GM12878 (cell line): Measurements from ENCODE around the gene PHF21B. TPM values are rescaled to one million over a fixed set of nuclear protein-coding genes. Genes with fewer than 3 reads are reported as not detected.

Source experiments
- ATAC-seq: fragments of 200-7000 bp; cut with Tn5 transposase; 3 replicates; pipeline ENCODE4 v1.9.1; 2020; ENCODE audit warnings: mild to moderate bottlenecking, moderate library complexity
- BruUV-seq: library from RNA; stranded (reverse); fragments of 400-500 nt; replicated peaks from 2 replicates; lab custom pipeline; 2021; lab: Mats Ljungman, UMichigan
- CTCF ChIA-PET: fragments of 300-600 bp; sonication (Branson Sonifier 250); formaldehyde crosslinking; extraction: SDS; loops from one replicate; lab custom pipeline; 2021; ENCODE audit warnings: inconsistent platforms; lab: Yijun Ruan, JAX
- POLR2A ChIA-PET: fragments of 350-600 bp; formaldehyde crosslinking; extraction: SDS; loops from one replicate; lab custom pipeline; 2021; ENCODE audit warnings: inconsistent platforms; lab: Charles Lee
- RAD21 ChIA-PET: fragments of 300-600 bp; sonication (Branson Sonifier 250); formaldehyde crosslinking; loops from one replicate; lab custom pipeline; 2023; ENCODE audit warnings: antibody characterized with exemption; ENCODE audit not compliant: unreplicated experiment; lab: Charles Lee
- SMC1A ChIA-PET: fragments of 300-600 bp; sonication (Branson Sonifier 250); formaldehyde crosslinking; loops from one replicate; lab custom pipeline; 2023; ENCODE audit not compliant: unreplicated experiment, uncharacterized antibody; lab: Charles Lee
- DNase-seq: peaks from one replicate; pipeline ENCODE4 v3.0.0-alpha.2; 2011; ENCODE audit warnings: low read depth, low spot score
- FAIRE-seq: peaks from 3 replicates; lab custom pipeline; 2011; peaks lifted over from hg19 to GRCh38; lab: Jason Lieb, UNC
- H2AFZ ChIP-seq: 2 replicates; pipeline ENCODE4 v1.6.0; 2011; ENCODE audit warnings: low read depth, low read length, control low read depth; ENCODE audit not compliant: control insufficient read depth
- H3K27ac ChIP-seq: 2 replicates; pipeline ENCODE4 v1.5.1; 2011; ENCODE audit warnings: control low read depth; ENCODE audit not compliant: control insufficient read depth, insufficient read depth
- H3K27me3 ChIP-seq, 2 experiments: replicated peaks in 1 of 2; 2 replicates each; pipeline versions ENCODE4 v1.6.0 to v1.6.1; 2011; ENCODE audit warnings: low read length in 1 of 2; ENCODE audit not compliant: control insufficient read depth in 2 of 2, insufficient read depth in 2 of 2
- H3K36me3 ChIP-seq, 2 experiments: 2 replicates each; pipeline ENCODE4 v1.5.1; 2011; ENCODE audit warnings: low read length in 1 of 2; ENCODE audit not compliant: control insufficient read depth in 2 of 2, insufficient read depth in 2 of 2
- H3K4me1 ChIP-seq: 2 replicates; pipeline ENCODE4 v1.6.1; 2011; ENCODE audit warnings: mild to moderate bottlenecking, low read length, moderate library complexity, mixed read lengths; ENCODE audit not compliant: control insufficient read depth, insufficient read depth
- H3K4me2 ChIP-seq: 2 replicates; pipeline ENCODE4 v1.6.0; 2011; ENCODE audit warnings: control low read depth; ENCODE audit not compliant: control insufficient read depth, insufficient read depth
- H3K4me3 ChIP-seq: fragments of 200-600 bp; sonication (generic); 2 replicates; pipeline ENCODE4 v1.5.1; 2016
- H3K79me2 ChIP-seq: 2 replicates; pipeline ENCODE4 v1.6.0; 2011; ENCODE audit warnings: low read length; ENCODE audit not compliant: control insufficient read depth, insufficient read depth
- H3K9ac ChIP-seq: 2 replicates; pipeline ENCODE4 v1.8.0; 2011; ENCODE audit warnings: low read length, control low read depth, mixed read lengths; ENCODE audit not compliant: control insufficient read depth, insufficient read depth
- H3K9me3 ChIP-seq: replicated peaks from 3 replicates; pipeline ENCODE4 v1.5.1; 2011; ENCODE audit warnings: mild to moderate bottlenecking, low read length; ENCODE audit not compliant: control insufficient read depth, insufficient read depth
- H4K20me1 ChIP-seq: 2 replicates; pipeline ENCODE4 v1.6.0; 2011; ENCODE audit not compliant: control insufficient read depth, insufficient read depth
- MLLT1 ChIP-seq: fragments of 450-650 bp; IDR thresholded peaks from 2 replicates; pipeline ENCODE4 v1.6.1; 2016; ENCODE audit warnings: mild to moderate bottlenecking
- MXI1 ChIP-seq: fragments of 150-350 bp; IDR thresholded peaks from 2 replicates; pipeline ENCODE4 v1.6.1; 2011; ENCODE audit warnings: low read depth, mild to moderate bottlenecking, inconsistent platforms, low read length, improper control_type of control experiment
- SIX5 ChIP-seq: IDR thresholded peaks from 2 replicates; pipeline ENCODE4 v1.6.1; 2011; ENCODE audit warnings: mild to moderate bottlenecking, low read depth, low read length, moderate library complexity; ENCODE audit not compliant: severe bottlenecking
- SKIL ChIP-seq: fragments of 450-650 bp; IDR thresholded peaks from 2 replicates; pipeline ENCODE4 v1.6.1; 2017; ENCODE audit warnings: mild to moderate bottlenecking, low read depth, inconsistent platforms; ENCODE audit not compliant: poor library complexity, severe bottlenecking
- WGBS: methylation state at CpG from one replicate; pipeline ENCODE4 v1.1.6; 2016; ENCODE audit warnings: low lambda C conversion rate; ENCODE audit not compliant: insufficient replicate concordance, insufficient coverage; ENCODE audit errors: missing lambda C conversion rate; 5-methylcytosine and 5-hydroxymethylcytosine counted together
- in situ Hi-C: fragments of 300-500 bp; cut with MboI; formaldehyde crosslinking; loops from 9 replicates; pipeline ENCODE4 v1.14.3; 2018; ENCODE audit warnings: mixed read lengths
- intact Hi-C: fragments of 100-400 bp; cut with micrococcal nuclease; formaldehyde crosslinking; loops from one replicate; pipeline ENCODE4 v1.14.2; 2022; ENCODE audit not compliant: unreplicated experiment
- polyA plus RNA-seq, 11 experiments: library from polyadenylated mRNA; depleted of rRNA in 4 of 11; unstranded in 6 of 11; stranded (reverse) in 5 of 11; fragments of >200 nt; fragmentation: Nextera tagmentation in 4 of 11; fragmentation: Illumina TruSeq in 1 of 11; extraction: Ambion mirVana in 4 of 11; extraction: Trizol in 1 of 11; gene quantifications; 1 replicate in 1 of 11; 2 replicates in 10 of 11; pipeline versions ENCODE4 v1.2.1 to v1.2.3, GENCODE V29; 2011 to 2016; ENCODE audit warnings: inconsistent platforms in 2 of 11, missing spikeins in 2 of 11, low read depth in 1 of 11
- total RNA-seq, 4 experiments: library from RNA; depleted of rRNA in 3 of 4; stranded (reverse); fragments of >200 nt in 3 of 4; fragmentation: Illumina TruSeq in 1 of 4; extraction: Trizol in 1 of 4; gene quantifications; 2 replicates each; pipeline versions ENCODE4 v1.2.1 to v1.2.3, GENCODE V29; 2013 to 2021
- TF ChIP-seq, protein P1 (sequence below): fragments of 450-650 bp; formaldehyde crosslinking; IDR thresholded peaks from 2 replicates; pipeline ENCODE4 v1.5.0; 2022; ENCODE audit warnings: mild to moderate bottlenecking, missing genetic modification characterization
- TF ChIP-seq, protein P2 (sequence below): IDR thresholded peaks from 2 replicates; pipeline ENCODE4 v1.6.1; 2012; ENCODE audit warnings: mild to moderate bottlenecking, low read depth, low read length

Gene PHF21B
- total and polyA plus RNA-seq, 10 of the 15 experiments (the other 5 are each of a cell fraction or from before 2014, with no cell fraction given), result 0.03 to 0.35 TPM; not detected in 8

GRCh38 chr22:44925465-44926123, 84.2 kb downstream of the PHF21B start (continued):
- TF ChIP-seq, protein P1, sequence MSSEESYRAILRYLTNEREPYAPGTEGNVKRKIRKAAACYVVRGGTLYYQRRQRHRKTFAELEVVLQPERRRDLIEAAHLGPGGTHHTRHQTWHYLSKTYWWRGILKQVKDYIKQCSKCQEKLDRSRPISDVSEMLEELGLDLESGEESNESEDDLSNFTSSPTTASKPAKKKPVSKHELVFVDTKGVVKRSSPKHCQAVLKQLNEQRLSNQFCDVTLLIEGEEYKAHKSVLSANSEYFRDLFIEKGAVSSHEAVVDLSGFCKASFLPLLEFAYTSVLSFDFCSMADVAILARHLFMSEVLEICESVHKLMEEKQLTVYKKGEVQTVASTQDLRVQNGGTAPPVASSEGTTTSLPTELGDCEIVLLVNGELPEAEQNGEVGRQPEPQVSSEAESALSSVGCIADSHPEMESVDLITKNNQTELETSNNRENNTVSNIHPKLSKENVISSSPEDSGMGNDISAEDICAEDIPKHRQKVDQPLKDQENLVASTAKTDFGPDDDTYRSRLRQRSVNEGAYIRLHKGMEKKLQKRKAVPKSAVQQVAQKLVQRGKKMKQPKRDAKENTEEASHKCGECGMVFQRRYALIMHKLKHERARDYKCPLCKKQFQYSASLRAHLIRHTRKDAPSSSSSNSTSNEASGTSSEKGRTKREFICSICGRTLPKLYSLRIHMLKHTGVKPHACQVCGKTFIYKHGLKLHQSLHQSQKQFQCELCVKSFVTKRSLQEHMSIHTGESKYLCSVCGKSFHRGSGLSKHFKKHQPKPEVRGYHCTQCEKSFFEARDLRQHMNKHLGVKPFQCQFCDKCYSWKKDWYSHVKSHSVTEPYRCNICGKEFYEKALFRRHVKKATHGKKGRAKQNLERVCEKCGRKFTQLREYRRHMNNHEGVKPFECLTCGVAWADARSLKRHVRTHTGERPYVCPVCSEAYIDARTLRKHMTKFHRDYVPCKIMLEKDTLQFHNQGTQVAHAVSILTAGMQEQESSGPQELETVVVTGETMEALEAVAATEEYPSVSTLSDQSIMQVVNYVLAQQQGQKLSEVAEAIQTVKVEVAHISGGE (CRISPR knock-in tag), result no peak

DNA sequence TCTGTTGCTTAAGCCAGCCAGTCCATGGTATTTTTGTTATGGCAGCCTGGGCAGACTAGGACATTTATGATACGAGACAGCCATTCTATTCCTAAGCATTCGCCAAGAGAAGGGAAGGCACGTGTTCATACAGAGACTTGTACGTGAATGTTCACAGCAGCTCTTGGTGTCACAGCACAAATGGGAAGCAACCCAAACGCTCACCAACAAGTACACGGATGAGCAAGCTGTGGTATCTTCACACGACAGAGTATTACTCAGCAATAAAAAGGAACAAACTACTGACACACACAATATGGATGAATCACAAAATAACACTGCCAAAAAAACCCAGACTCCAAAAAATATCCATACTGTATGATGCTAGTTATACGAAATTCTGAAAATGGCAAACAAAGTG, 85.1 kb downstream of the PHF21B start:
- Histone ChIP-seq H3K4me1 (no peaks in the 10 kb centered on the region), H3K4me3 (no peak overlapping the region), H3K9ac (no peak overlapping the region), H3K9me3 (peaks cover 1% of the 10 kb centered on the region; the same call in 2 of the 3 replicates), H3K27ac (no peak overlapping the region), H3K4me2 (no peak overlapping the region), H4K20me1 (no peaks in the 10 kb centered on the region), H2AFZ (no peak overlapping the region), H3K79me2 (no peaks in the 10 kb centered on the region), H3K36me3 (no peaks in the 10 kb centered on the region), H3K27me3 (peaks cover 0 to 3% of the 10 kb centered on the region in 2 experiments; a peak in 2 of 4 replicates)
- intact Hi-C loops, result no loop called here
- DNase-seq, result no peak
- no peak for ATAC-seq
- no TSS peak for BruUV-seq
- CTCF ChIA-PET, result no interaction called here
- POLR2A ChIA-PET, result no interaction called here
- no peak for FAIRE-seq
- RAD21 ChIA-PET, result no interaction called here
- SMC1A ChIA-PET, result no interaction called here
- in situ Hi-C loops, result loop anchor here (25.0 kb wide), 1 partner anchor 1038 kb away; no protein-coding TSS in a partner anchor
- 8% methylated on average over 8 of the region's 8 CpGs for WGBS
- TF ChIP-seq, protein P2, sequence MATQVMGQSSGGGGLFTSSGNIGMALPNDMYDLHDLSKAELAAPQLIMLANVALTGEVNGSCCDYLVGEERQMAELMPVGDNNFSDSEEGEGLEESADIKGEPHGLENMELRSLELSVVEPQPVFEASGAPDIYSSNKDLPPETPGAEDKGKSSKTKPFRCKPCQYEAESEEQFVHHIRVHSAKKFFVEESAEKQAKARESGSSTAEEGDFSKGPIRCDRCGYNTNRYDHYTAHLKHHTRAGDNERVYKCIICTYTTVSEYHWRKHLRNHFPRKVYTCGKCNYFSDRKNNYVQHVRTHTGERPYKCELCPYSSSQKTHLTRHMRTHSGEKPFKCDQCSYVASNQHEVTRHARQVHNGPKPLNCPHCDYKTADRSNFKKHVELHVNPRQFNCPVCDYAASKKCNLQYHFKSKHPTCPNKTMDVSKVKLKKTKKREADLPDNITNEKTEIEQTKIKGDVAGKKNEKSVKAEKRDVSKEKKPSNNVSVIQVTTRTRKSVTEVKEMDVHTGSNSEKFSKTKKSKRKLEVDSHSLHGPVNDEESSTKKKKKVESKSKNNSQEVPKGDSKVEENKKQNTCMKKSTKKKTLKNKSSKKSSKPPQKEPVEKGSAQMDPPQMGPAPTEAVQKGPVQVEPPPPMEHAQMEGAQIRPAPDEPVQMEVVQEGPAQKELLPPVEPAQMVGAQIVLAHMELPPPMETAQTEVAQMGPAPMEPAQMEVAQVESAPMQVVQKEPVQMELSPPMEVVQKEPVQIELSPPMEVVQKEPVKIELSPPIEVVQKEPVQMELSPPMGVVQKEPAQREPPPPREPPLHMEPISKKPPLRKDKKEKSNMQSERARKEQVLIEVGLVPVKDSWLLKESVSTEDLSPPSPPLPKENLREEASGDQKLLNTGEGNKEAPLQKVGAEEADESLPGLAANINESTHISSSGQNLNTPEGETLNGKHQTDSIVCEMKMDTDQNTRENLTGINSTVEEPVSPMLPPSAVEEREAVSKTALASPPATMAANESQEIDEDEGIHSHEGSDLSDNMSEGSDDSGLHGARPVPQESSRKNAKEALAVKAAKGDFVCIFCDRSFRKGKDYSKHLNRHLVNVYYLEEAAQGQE, result no peak
- TF ChIP-seq SIX5 (no peak), MXI1 (no peak), MLLT1 (no peak), SKIL (no peak)
